ENCODE measurements around the gene C19orf44.
A peak's percentile ranks its signal among the peaks of the same experiment; 100 is the strongest.
"Not testable (repeated sequence)": the region's sequence is repeated elsewhere in the genome, so short reads cannot be mapped to it uniquely, and the experiment has no call there.

Gene C19orf44

DNA sequence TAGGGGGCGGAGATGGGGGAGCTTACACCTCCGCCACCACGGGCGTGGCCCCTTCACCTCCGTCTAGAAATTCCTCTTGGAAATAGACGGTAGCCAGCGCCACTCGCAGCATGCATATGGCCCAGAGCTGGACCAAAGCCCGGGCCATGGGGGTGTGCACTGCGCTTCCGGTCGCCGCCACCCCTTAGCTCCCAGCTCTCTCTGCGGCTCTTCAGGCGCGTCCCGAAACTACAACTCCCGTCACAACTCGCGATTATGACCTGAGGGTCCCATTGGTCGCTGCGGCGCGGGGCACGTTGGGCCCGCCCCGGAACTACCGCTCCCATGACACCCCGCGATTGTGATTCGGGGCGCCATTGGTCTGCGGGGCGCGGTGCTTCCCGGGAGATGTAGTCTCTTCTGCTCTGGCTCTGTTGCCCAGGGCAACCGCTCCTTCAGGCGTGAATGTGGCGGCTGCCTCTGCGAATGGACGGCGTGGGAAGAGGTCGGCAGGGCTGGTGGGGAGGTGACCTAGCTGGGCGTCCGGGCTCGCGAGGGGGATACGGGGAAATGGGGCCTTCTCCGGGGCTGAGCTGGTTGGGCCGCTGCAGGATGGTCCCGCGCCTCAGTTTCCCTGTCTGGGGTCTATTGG lies at the start of gene C19orf44, which contains the start of gene CALR3:
Gene C19orf44, plus strand, starts transcription at position 413 of the 631 bp plus-strand sequence. CDS start 4,399 bp downstream, outside the sequence.
Gene CALR3, minus strand, starts transcription at position 186 of the 631 bp plus-strand sequence. Its CDS starts 38 bp downstream, at position 148.
- Histone ChIP-seq H3K4me1 (ENCODE audit: control insufficient read depth, insufficient read depth, low read length) (no peaks in the 10 kb centered on the region), H3K27ac (ENCODE audit: low read depth, low read length) (peak within 1 kb of the TSS; percentile 72), H3K4me3 (ENCODE audit: low read depth, low read length) (peak within 1 kb of the TSS; percentile 81)

DNA sequence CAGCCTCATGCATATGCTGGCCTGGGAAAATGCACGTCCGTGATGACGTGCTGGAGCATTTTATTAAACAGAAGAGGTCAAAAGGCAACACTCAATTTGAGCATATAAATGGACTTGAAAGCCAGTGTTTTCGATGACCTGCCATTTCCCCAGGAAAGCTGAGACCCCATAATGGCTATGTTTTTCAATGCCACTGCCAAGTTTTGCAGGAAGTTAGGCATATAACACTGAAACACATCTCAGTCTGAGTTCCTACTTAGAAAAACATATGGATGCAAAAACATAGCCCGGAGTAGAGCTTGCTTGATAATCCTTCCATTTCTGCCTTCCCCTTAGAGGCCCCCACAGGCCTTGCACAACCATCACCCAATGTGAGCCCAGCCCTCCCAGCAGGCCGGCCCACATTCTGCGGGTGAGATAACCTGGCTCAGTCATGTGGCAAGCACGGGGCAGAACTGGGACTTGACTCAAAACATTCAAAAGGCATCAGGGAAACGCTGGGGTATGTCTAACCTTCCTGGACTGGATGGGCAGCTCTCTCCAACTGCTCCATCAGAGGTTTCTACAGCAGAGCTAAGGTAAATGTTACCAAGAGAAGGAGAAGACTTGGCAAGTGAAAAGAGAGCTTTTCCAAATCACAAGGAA lies 49.3 kb upstream of the C19orf44 start:
- Histone ChIP-seq H3K9me3 (ENCODE audit: control insufficient read depth, insufficient read depth, low read length) (no peaks in the 10 kb centered on the region), H3K4me3 (ENCODE audit: low read depth, low read length) (no peak overlapping the region), H3K9ac (ENCODE audit: low read depth, low read length) (no peak overlapping the region), H3K4me1 (ENCODE audit: control insufficient read depth, insufficient read depth, low read length) (peaks cover 8% of the 10 kb centered on the region), H3K27me3 (ENCODE audit: control insufficient read depth, insufficient read depth, low read length) (no peaks in the 10 kb centered on the region), H3K27ac (ENCODE audit: low read depth, low read length) (no peak overlapping the region), H3K36me3 (ENCODE audit: control insufficient read depth, insufficient read depth, low read length) (no peaks in the 10 kb centered on the region)

More for the DNA sequence above, at the start of gene C19orf44, which contains the start of gene CALR3:
- H3K27me3 ChIP-seq (ENCODE audit: control insufficient read depth, insufficient read depth, low read length): no peaks in the 10 kb centered on the region
- H3K9ac ChIP-seq (ENCODE audit: low read depth, low read length): peak within 1 kb of the TSS; percentile 65; the same call in 1 of the 2 replicates
- peaks cover 4% of the 10 kb centered on the region; the same call in 1 of the 2 replicates for H3K36me3 ChIP-seq (ENCODE audit: control insufficient read depth, insufficient read depth, low read length)
- no peaks in the 10 kb centered on the region for H3K9me3 ChIP-seq (ENCODE audit: control insufficient read depth, insufficient read depth, low read length)

DNA sequence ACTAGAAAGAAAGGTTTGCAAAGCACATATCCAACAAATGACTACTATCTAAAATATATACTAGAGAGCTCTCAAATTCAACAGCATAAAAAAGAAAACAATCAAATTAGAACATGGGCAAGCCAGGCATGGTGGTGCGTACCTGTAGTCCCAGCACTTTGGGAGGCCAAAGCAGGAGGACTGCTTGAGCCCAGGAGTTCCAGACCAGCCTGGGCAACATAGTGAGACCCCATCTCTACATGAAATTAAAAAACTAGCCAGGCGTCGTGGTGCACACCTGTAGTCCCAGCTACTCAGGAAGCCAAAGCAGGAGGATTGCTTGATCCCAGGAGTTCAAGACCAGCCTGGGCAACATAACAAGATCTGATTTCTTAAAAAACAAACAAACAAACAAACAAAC lies 47.3 kb upstream of the C19orf44 start:
- not testable (repeated sequence) for H3K9me3 ChIP-seq (ENCODE audit: control insufficient read depth, insufficient read depth, low read length); H3K27me3 ChIP-seq (ENCODE audit: control insufficient read depth, insufficient read depth, low read length); H3K4me1 ChIP-seq (ENCODE audit: control insufficient read depth, insufficient read depth, low read length); H3K36me3 ChIP-seq (ENCODE audit: control insufficient read depth, insufficient read depth, low read length); H3K27ac ChIP-seq (ENCODE audit: low read depth, low read length); H3K9ac ChIP-seq (ENCODE audit: low read depth, low read length); H3K4me3 ChIP-seq (ENCODE audit: low read depth, low read length)

DNA sequence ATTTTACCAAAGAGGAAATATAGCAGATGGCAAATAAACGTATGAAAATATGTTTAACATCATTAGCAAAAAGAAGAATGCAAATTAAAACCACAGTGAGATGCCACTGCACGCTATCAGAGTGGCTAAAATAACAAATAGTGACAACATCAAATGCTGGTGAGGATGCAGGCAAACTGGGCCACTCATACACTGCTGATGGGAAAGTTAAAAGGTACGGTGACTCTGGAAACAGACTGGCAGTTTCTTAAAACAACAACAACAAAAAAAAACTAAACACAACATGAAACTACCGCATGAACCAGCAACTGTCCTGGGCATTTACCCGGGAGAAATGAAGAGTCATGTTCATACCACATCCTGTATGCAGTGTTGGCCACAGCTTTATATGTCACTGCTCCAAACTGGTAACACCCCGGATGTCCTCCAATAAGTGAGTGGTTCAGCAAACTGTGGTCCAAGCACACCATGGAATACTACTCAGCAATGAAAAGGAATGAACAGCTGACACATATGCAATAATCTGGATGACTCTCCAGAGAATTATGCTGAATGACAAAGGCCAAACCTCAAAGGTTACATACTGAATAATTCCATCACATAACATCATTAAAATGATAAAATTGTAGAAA lies 46.7 kb upstream of the C19orf44 start:
- Histone ChIP-seq H3K4me3 (ENCODE audit: low read depth, low read length) (no peak overlapping the region), H3K27ac (ENCODE audit: low read depth, low read length) (no peak overlapping the region), H3K27me3 (ENCODE audit: control insufficient read depth, insufficient read depth, low read length) (no peaks in the 10 kb centered on the region), H3K4me1 (ENCODE audit: control insufficient read depth, insufficient read depth, low read length) (peaks cover 13% of the 10 kb centered on the region), H3K36me3 (ENCODE audit: control insufficient read depth, insufficient read depth, low read length) (no peaks in the 10 kb centered on the region), H3K9ac (ENCODE audit: low read depth, low read length) (no peak overlapping the region), H3K9me3 (ENCODE audit: control insufficient read depth, insufficient read depth, low read length) (no peaks in the 10 kb centered on the region)

DNA sequence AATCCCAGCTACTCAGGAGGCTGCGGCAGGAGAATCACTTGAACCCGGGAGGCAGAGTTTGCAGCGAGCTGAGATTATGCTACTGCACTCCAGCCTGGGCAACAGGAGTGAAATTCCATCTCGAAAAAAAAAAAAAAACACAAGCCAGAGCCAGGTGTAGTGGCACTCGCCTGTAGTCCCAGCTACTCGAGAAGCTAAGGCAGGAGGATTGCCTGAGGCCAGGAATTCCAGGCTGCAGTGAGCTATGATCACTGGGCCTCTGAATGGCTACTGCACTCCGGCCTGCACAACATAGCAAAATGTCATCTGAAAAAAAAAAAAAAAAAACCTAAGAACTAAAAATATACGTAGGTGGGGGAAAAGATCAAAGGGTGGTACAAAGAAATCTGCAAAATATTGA lies 43.9 kb upstream of the C19orf44 start:
- Histone ChIP-seq H3K9me3 (ENCODE audit: control insufficient read depth, insufficient read depth, low read length) (no peaks in the 10 kb centered on the region), H3K4me1 (ENCODE audit: control insufficient read depth, insufficient read depth, low read length) (peaks cover 17% of the 10 kb centered on the region), H3K27ac (ENCODE audit: low read depth, low read length) (no peak overlapping the region), H3K27me3 (ENCODE audit: control insufficient read depth, insufficient read depth, low read length) (no peaks in the 10 kb centered on the region), H3K9ac (ENCODE audit: low read depth, low read length) (no peak overlapping the region), H3K4me3 (ENCODE audit: low read depth, low read length) (no peak overlapping the region), H3K36me3 (ENCODE audit: control insufficient read depth, insufficient read depth, low read length) (no peaks in the 10 kb centered on the region)

DNA sequence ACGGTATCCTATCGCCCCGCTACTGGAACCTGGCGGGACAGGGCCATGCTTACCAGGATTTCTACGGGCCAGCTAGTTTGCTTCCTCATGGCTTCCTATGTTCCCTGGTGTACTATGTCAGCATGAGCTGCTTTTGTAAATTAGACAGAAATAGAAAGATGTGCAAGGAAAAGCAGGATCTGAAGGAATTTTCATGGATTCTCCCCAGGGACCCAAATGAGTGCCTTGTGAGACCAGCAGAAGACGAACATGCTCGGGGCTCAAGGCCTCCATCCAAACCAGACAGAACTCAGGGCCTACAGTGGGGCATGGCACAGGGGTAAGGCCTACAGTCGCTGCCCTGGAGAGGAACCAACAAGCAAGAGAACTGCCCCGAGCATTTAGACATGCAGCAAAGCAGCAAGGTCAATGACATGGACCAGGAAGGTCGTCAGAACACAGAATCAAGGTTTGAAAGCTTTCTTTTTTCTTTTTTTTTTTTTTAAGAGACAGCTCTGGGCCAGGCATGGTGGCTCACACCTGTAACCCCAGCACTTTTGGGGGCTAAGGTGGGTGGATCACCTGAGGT lies 41.8 kb upstream of the C19orf44 start:
- Histone ChIP-seq H3K4me1 (ENCODE audit: control insufficient read depth, insufficient read depth, low read length) (peaks cover 37% of the 10 kb centered on the region), H3K9me3 (ENCODE audit: control insufficient read depth, insufficient read depth, low read length) (no peaks in the 10 kb centered on the region), H3K36me3 (ENCODE audit: control insufficient read depth, insufficient read depth, low read length) (no peaks in the 10 kb centered on the region), H3K4me3 (ENCODE audit: low read depth, low read length) (no peak overlapping the region), H3K9ac (ENCODE audit: low read depth, low read length) (no peak overlapping the region), H3K27ac (ENCODE audit: low read depth, low read length) (peak overlapping the region; percentile 7), H3K27me3 (ENCODE audit: control insufficient read depth, insufficient read depth, low read length) (no peaks in the 10 kb centered on the region)

DNA sequence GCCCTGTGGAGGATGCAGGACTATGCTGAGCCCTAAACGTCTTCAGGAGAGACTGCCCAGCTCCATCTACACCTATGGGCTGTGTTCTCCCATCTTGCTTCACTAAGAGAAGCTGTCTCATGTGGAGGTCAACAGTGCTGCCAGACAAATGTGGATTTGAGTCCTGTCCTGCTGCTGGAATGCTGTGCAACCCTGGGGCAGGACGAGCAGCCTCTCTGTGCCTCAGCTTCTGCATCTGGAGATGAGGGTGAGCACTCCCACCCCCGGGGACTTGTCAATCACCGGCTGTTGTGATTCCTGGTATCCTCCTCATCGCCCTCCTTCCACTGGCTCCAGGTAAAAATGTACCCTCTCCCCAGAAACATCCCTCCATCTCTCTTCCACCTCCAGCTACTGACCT lies 40.7 kb upstream of the C19orf44 start:
- Histone ChIP-seq H3K4me3 (ENCODE audit: low read depth, low read length) (no peak overlapping the region), H3K36me3 (ENCODE audit: control insufficient read depth, insufficient read depth, low read length) (no peaks in the 10 kb centered on the region), H3K9ac (ENCODE audit: low read depth, low read length) (no peak overlapping the region), H3K27me3 (ENCODE audit: control insufficient read depth, insufficient read depth, low read length) (no peaks in the 10 kb centered on the region), H3K27ac (ENCODE audit: low read depth, low read length) (no peak overlapping the region), H3K4me1 (ENCODE audit: control insufficient read depth, insufficient read depth, low read length) (peaks cover 37% of the 10 kb centered on the region), H3K9me3 (ENCODE audit: control insufficient read depth, insufficient read depth, low read length) (no peaks in the 10 kb centered on the region)

DNA sequence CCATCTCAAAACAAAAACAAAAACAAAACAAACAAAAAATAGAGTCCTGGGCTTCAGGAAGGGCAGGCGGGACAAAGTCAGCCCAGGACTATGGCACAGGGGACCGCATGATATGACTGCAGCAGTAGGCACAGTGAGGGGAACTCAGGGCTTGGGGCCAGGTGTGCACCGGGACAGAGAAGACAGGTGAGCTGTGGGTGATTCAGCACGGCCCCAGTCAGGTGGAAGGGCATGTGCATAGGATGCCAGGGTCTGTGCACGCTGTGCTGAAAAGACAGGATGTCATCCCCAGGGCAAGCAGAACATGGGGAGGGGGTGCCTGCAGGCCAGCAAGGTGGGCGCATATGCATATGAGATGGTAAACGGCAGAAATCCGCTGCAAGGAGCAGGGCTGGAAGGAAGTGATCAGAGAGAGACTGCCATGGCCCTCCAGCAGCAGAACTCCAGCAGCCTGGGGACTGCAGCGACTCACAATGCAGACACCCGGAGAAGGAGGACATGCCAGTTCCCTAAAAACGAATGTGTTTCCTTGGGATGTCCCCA lies 39.5 kb upstream of the C19orf44 start:
- no peak overlapping the region for H3K4me3 ChIP-seq (ENCODE audit: low read depth, low read length)
- H3K9ac ChIP-seq (ENCODE audit: low read depth, low read length): no peak overlapping the region
- no peaks in the 10 kb centered on the region for H3K9me3 ChIP-seq (ENCODE audit: control insufficient read depth, insufficient read depth, low read length)
- H3K4me1 ChIP-seq (ENCODE audit: control insufficient read depth, insufficient read depth, low read length): peaks cover 37% of the 10 kb centered on the region
- peak overlapping the region; percentile 13 for H3K27ac ChIP-seq (ENCODE audit: low read depth, low read length)
- H3K36me3 ChIP-seq (ENCODE audit: control insufficient read depth, insufficient read depth, low read length): no peaks in the 10 kb centered on the region
- no peaks in the 10 kb centered on the region for H3K27me3 ChIP-seq (ENCODE audit: control insufficient read depth, insufficient read depth, low read length)

DNA sequence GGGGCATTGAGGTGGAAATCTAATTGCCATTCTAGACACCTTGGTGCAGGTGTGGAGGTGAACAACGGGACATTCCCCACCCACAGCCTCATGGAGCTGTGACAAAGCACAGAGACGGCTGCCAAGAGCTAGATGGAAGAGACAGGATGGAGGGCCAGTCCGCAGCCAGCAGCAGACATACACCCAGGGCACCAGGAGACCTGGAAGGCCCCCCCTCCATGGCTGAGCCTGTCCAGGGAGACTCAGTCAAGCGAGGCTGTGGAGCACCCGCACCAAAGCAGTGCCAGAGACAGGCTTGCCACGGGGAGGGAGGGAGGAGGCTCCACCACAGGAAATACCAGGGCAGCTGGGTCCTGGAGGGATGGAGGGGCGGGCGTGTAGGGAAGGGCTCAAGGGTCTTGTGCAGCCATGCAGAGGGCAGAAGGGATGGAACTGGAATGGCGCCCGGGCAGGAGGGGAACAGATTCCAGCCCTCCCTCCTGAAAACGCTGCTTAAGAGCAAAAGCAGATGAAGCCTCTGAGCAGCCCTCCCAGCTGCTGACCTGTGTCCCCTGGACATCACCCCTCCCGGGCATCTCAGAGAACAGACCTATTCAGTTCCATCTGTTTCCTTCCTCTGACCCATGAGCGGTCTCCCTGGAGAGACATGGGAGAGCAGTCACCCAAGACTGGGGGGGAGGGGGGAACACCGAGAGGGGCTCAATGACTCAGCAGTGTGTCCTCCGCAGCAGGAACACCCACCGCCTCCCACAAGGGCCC lies 38.8 kb upstream of the C19orf44 start:
- Histone ChIP-seq H3K9ac (ENCODE audit: low read depth, low read length) (no peak overlapping the region), H3K4me1 (ENCODE audit: control insufficient read depth, insufficient read depth, low read length) (peaks cover 37% of the 10 kb centered on the region), H3K4me3 (ENCODE audit: low read depth, low read length) (no peak overlapping the region)

DNA sequence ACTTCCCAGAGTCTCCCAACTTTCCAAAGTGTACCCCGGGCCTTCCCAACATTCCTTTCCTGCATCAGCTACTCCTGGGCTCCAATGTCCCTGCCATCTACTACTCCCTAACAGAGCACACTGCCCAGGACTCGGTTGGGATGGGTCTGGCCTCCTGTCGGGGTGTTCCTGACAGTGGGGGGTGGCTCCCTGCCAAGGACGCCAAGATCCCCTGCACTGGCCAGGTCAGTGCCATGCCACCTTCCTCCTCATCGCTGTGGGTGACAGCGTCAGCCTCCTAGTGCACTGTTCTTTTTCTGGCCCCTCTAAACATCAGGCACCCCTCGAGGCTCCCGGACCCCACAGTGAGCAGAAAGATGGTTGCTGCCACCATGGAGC lies 38.3 kb upstream of the C19orf44 start:
- Histone ChIP-seq H3K9me3 (ENCODE audit: control insufficient read depth, insufficient read depth, low read length) (no peaks in the 10 kb centered on the region), H3K9ac (ENCODE audit: low read depth, low read length) (no peak overlapping the region), H3K36me3 (ENCODE audit: control insufficient read depth, insufficient read depth, low read length) (no peaks in the 10 kb centered on the region), H3K27ac (ENCODE audit: low read depth, low read length) (no peak overlapping the region), H3K27me3 (ENCODE audit: control insufficient read depth, insufficient read depth, low read length) (no peaks in the 10 kb centered on the region), H3K4me3 (ENCODE audit: low read depth, low read length) (no peak overlapping the region), H3K4me1 (ENCODE audit: control insufficient read depth, insufficient read depth, low read length) (peaks cover 37% of the 10 kb centered on the region)

More for the DNA sequence above, 38.8 kb upstream of the C19orf44 start:
- Histone ChIP-seq H3K9me3 (ENCODE audit: control insufficient read depth, insufficient read depth, low read length) (no peaks in the 10 kb centered on the region), H3K27me3 (ENCODE audit: control insufficient read depth, insufficient read depth, low read length) (no peaks in the 10 kb centered on the region), H3K36me3 (ENCODE audit: control insufficient read depth, insufficient read depth, low read length) (no peaks in the 10 kb centered on the region), H3K27ac (ENCODE audit: low read depth, low read length) (peak overlapping the region; percentile 13)

Data from HUES48 (cell line).